ENCODE data around the gene HOXA13.

HOXA13 gene

DNA sequence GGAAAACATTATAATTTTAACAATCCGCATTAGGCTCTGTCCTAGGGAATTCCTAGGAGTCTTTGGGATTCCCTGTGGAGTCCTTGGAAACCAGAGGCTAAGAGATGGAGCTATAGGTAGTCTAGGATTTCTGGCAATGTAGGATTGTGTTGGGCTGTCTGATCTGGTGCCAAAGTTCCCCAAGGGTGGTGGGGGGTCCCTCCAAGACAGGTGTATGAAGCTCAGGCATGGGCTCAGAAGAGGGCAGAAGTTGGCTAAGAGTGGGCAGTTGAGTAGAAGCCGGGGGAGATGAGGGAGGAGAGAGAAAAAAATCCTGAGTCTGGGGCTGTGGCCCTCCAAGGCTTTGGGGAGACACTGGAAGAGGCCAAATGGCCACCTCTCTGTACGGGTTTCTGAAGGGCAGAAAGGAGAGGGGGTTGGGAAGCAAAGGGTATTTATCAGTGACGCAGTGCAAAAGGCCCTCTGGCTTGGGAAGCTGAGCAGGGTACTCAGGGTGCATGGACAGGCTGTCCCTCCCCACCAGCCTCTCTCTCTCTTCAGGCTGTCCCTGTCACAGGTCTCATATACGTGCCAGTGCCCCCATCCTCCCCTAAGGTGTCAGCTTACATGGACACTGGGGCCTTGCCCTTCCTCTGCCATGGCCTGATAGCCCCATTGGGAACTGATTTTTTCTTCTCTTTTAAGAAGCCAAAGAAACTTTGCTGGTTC is 53.2 kb downstream of the HOXA13 start:
- DNase-seq, result no peak

DNA sequence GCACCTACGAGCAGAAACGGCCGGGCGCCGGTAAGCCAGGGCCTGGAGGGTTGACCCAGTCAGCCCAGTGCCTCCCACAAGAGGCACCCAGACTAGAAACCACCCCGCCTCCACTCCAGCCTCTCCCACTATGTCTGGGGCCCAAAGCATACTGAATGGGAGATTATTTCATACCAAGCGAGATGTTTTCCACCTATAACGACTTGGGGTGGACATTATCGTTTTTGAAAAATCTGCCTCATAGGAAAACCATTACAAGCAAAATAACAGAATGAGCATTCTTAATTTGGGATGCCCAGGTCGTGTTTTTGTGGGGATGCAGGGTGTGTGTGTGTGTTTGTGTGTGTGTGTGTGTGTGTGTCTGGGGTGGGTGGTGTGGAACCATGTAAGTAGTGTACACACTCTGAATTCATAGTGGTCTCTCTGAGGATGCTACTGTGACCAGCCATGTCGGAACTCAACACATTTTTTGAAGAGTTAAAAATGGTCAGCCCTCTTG is 53.9 kb downstream of the HOXA13 start:
- DNase-seq, result no peak

DNA sequence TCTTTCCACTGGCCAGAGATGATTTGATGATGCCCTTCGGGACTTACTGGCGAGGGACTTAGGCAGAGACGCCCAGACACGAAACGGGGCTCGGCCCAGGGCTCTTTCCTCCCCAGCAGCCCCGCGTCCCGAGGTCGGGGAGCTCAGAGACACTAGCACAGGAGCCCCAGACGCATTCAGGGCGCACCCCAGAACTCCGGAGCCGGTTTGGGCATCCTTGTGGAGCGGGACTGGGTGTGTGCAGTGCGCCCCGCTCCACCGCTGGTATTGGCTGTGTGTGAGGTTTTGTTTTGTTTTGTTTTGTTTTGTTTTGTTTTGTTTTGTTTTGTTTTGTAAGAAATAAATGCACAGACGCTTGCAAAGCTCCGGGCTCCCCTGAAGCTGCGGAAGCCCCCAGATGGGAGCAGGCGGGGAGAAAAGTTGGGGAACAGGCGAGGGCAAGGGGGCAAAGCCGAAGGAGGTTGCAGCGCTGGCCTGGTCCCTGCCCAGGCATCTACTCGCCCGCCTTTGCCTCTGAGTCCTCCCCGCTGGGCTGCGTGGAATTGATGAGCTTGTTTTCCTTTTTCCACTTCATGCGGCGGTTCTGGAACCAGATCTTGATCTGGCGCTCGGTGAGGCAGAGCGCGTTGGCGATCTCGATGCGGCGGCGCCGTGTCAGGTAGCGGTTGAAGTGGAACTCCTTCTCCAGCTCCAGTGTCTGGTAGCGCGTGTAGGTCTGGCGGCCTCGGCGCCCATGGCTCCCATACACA is 54.6 kb downstream of the HOXA13 start:
- no peak for DNase-seq

DNA sequence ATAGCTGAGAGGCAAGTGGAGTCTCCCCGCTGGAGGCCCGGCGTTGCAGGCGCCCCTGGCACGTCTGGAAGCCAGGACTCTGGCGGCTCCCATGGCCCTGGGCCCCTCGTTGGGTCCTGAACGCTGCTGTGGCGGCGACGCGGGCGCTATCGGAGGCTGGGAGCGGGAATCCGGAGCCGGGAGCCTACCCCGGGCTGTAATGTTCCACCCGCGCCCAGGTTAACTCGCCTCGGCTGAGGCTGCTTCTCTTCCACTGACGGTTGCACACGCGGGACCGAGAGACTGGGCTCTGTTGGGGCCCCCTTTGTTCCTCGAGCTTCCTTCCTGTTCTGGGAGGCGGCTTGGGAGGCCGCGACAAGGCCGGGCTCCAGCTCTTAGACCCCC is 55.1 kb downstream of the HOXA13 start:
- no peak for DNase-seq
